HG03439 (cell line): ENCODE data around the gene OR10H4.
"Not testable (repeated sequence)": the region's sequence is repeated elsewhere in the genome, so short reads cannot be mapped to it uniquely, and the experiment has no call there.

Experiments
- ATAC-seq: cut with Tn5 transposase; IDR thresholded peaks from one replicate; pipeline ENCODE4 v1.9.1; 2021; ENCODE audit warnings: mild to moderate bottlenecking, moderate library complexity; ENCODE audit not compliant: unreplicated experiment

OR10H4 gene, protein sequence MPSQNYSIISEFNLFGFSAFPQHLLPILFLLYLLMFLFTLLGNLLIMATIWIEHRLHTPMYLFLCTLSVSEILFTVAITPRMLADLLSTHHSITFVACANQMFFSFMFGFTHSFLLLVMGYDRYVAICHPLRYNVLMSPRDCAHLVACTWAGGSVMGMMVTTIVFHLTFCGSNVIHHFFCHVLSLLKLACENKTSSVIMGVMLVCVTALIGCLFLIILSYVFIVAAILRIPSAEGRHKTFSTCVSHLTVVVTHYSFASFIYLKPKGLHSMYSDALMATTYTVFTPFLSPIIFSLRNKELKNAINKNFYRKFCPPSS

DNA sequence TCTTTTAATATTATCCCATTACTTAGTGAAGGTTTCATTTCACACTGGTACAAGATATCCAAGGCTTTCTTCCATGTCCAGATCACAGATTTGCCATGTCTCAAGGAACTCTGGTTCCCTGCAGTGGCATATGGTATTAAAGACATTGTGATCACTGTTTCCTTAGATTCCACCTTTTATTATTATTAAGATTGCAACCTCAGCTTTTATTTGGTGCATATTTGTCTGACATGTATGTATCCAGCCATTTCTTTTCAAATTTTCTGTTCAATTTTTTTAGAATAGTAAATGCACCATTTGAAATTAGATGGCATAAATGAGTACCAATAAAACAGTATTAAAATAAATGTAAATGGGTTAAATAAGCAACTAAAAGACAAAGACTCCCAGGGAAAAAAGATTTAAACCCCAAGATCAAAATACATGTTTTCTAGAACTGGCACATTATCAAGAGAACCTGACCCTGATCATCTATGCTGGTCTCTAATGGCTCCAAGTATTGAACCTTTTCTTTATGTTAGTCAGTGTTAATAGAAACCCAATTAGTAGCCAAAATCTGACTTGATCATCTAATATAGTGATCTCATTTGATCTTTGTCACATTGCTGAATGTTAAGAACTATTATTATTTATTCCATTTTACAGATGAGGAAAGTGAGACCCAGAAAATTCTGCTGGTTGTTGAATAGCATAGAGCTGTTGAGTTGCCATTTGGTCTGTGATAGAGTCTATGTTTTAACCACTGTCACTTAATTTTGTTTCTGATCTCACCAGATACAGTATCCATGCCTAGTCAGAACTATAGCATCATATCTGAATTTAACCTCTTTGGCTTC is at the start of gene OR10H4:
Gene OR10H4 (plus strand): TSS at position 786 of the 836 bp plus-strand sequence. CDS start 0 bp downstream, at position 786.
- ATAC-seq = no peak

DNA sequence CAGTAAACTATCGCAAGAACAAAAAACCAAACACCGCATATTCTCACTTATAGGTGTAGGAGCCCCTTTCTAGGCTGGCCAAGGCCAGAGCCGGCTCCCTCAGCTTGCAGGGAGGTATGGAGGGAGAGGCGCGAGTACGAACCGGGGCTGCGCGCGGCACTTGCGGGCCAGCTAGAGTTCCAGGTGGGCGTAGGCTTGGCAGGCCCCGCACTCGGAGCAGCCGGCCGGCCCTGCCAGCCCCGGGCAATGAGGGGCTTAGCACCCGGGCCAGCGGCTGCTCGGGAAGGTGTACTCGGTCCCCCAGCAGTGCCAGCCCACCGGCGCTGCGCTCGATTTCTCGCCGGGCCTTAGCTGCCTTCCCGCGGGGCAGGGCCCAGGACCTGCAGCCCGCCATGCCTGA is 49.2 kb upstream of the OR10H4 start:
- not testable (repeated sequence) for ATAC-seq

DNA sequence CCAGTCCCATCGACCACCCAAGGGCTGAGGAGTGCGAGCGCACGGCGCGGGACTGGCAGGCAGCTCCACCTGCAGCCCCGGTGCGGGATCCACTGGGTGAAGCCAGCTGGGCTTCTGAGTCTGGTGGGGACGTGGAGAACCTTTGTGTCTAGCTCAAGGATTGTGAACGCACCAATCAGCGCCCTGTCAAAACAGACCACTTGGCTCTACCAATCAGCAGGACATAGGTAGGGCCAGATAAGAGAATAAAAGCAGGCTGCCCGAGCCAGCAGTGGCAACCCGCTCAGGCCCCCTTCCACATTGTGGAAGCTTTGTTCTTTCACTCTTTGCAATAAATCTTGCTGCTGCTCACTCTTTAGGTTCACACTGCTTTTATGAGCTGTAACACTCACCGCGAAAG is 48.8 kb upstream of the OR10H4 start:
- ATAC-seq = not testable (repeated sequence)

DNA sequence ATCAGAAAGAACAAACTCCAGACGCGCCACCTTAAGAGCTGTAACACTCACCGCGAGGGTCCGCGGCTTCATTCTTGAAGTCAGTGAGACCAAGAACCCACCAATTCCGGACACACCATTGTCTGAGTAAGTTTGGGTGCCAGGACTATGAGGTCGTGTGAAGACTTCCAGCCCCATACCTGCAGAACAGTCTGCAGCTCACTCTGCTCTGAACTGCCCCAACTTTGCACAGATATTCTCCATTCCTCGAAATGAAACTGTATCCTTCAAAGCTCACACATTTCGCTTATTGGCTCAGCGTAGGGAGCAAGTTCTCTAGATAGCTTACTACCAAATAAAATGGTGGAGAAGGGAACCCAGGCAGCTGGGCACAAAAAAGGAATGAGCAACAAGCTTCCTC is 48.3 kb upstream of the OR10H4 start:
- ATAC-seq = no peak

DNA sequence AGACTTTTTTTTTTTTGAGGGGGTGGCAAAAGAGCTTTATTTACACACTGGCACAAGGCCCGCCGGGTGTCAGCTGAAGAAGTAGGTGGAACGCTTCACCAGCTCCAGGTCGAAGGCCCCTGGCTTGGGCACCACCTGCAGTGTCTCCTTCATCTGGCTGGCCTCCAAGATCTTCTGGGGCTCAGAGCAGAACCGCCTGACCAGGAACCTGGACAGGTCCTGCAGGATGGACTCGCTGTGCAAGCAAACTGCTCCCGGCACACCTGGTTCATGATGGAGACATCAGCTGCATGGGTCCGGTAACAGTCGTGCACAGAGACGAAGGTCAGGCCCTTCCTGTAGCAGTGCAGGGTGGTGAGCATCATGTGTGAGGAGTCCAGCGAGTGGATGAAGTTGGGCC is 46.6 kb upstream of the OR10H4 start:
- no peak for ATAC-seq

DNA sequence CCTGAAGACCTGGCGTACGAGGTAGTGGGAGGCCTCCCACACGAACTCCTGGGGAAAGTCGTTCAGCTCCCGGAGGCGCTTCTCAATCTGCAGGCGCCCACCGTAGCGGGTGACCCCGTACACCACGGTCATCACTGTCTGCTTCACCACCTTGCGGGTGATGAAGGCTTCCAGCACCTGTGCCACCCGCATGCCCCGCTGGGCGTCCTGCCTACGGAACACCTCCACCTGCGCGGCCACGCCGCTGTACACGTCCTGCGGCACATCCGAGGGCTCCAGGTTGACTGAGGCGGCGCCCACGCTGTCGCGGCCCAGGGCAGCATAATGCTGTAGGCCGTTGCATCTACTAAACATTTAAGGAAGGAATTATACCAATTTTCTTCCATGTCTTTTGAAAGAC is 45.9 kb upstream of the OR10H4 start:
- not testable (repeated sequence) for ATAC-seq

DNA sequence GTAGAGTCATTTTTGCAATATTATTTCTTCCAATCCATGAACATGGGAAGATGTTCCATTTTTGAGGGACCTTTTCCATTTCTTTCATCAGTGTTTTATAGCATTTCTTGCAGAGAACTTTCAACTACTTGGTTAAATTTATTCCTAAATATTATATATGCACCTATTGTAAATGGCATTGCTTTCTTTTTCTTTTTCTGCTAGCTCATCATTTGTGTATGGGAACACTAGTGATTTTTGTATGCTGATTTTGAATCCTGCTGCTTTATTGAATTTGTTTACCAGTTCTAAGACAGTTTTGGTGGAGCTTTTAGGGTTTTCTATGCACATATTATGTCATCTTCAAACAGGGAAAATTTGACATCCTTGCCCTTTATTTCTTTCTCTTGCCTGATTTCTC is 43.8 kb upstream of the OR10H4 start:
- ATAC-seq = no peak

DNA sequence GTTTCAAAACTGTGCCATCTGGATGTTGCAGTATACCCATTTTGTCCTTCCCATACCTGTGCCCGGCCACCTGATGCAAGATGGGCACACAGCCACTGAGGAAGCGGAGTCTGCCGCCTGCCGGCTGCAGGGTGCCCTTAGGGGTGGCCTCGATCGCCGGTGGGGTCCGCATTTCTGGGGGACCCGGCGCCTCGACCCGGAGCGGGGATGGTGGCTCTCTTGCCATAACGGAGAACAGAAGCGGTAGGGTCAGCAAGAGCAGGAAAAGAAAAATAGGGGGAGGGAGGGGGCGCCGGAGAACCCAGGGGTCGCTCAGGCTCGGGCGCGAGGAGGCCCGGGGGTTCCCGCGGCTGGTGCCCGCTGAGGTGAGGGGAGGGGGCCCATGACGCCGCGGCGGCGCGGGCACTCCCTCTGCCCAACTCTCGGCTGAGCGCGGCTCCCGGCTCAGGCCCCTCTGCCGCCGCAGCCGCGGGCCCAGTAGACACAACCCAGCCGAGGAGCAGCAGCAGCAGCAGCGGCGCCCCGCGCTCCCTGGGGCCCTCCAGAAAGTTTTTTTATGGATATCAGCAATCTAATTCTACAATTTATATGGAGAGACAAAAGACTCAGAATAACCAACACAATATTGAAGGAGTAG is 37.1 kb upstream of the OR10H4 start:
- no peak for ATAC-seq

DNA sequence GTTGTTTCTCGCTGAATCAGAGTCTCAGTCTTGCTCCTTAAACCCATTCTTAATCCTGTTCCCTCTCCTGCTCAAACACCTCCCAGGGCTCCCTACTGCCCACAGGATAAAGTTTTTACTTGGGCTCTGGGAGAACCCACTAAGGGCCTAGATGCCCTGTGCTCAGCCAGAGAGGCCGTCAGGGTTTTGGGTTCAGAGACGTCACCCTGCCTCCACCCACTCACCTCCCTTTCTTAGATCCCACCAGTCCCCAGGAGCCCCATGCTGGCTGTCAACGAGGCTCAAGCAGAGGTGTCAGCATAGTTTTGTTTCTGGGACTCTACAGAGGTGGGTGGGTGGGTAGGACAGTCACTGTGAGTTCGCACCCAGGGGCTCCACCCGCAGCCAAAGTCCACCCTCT is 35.4 kb upstream of the OR10H4 start:
- no peak for ATAC-seq

DNA sequence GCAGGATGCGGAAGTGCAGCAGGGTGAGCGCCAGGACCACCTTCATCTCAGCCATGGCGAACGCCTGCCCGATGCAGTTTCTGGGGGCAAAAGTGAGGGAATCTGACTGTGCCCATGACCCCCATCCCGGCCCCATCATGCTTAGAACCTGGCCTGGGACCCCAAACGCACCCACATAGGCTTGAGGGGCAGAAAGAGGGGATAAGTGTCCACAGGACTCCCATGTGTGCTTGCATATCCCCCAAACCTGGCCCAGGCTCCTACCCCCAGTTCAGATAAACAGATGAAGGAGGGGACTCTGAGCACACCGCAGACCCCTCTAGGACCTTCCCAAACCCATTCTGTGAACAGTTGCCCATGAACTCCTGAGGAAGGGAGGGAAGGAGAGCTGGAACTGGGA is 35.0 kb upstream of the OR10H4 start:
- ATAC-seq = no peak

DNA sequence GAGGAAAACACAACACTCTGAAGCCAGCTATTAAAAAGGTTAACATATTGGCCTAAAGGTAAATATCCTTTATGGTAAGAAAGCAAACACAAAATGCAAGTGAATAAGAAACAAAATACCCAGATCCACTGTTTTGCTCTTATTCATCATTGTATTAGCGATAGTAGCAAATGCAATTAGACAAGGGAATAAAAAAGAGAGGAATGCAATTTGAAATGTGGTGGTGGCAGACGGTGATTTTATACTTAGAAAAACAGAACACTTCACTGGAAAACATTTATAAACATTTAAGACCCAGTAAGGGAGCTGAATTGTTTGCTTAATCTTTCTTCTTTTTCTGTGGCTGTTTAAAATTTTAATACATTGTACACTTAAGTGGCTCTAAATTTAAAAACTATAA is 33.7 kb upstream of the OR10H4 start:
- ATAC-seq = no peak

DNA sequence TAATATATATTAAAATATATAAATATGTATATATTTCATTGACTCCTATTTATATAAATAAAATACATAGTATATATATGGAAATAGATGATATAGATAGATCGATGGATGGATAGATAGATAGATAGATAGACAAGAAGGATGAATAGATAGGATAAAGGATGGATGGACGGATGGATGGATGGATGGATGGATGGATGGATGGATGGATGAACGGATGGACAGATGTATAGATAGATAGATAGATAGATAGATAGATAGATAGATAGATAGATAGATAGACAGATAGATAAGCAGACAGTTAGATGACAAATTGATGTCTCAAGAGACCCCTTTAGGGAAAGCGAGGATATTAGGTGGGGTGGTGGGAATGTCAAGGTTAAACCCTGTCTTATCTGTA is 29.6 kb upstream of the OR10H4 start:
- ATAC-seq = no peak

DNA sequence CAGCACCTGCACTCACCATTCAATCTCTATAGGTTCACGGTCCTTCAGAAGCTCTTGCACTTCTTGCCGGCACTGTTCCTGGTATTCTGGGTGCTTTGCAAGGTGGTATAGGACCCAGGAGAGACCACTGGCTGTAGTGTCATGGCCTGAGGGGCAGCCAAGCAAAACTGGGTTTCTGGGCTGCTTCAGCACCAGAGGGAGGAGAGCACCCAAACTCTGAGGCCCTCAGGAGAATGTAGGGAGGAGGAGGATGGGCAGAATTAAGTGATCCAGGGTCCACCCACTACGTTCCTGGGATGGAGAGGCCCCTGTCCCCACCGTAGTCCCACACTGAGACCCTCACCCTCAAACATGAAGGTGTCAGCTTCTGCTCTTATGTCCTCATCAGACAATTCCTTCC is 26.8 kb upstream of the OR10H4 start:
- ATAC-seq = no peak

DNA sequence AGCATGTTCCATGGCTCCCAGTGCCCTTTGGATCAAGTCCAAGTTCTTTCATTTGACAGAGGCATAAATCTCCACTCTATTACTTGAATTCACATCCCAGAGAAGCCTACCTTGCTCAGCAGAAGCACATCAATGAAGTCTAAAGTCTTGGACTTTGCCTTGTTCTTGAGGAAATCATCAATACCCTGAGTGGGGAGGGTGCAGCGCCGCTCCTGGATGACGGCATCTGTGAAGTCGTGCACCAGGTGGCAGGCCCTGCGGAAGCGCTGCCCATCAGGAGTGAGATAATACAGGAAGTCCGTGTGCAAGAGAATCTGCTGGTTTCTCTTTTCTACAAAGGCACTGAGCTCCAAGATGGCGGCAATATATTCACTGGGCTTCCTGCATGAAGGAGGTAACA is 25.1 kb upstream of the OR10H4 start:
- no peak for ATAC-seq

DNA sequence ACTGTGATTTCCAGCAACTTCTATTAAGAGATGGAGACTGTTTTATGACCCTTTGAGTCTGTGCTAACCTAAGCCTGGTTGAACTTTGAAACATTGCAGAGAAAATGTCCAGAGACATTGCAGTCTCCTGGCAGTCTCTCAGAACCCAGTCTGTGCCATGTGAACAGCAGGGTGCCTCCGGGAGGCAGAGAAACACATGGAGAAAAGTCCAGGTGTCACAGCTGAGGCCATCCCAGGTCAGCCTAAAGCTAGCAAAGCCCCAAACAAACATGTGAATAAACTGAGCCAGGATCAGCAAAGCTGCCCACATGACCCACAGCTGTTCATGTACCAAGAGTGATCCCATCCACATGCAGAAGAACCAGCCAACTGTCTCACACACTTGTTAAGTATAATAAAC is 22.3 kb upstream of the OR10H4 start:
- ATAC-seq = no peak

DNA sequence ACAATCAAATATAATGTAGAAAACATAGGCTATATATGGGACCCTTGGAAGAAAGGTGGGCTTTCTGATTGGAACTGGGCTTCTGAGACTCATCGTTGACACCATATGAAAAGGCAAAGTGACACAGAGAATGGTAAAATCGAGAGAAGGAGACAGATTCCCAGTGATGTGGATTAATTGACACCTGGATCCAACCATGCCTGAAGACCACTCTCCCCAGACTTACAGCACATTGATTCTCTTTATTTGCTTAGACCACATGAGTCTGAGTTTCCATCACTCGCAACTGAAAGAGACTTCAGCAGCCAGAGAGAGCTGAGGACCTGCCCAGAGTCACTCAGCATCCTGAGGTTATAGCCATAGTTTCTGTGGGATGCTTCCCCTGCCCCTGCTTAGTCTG is 20.5 kb upstream of the OR10H4 start:
- ATAC-seq = no peak

DNA sequence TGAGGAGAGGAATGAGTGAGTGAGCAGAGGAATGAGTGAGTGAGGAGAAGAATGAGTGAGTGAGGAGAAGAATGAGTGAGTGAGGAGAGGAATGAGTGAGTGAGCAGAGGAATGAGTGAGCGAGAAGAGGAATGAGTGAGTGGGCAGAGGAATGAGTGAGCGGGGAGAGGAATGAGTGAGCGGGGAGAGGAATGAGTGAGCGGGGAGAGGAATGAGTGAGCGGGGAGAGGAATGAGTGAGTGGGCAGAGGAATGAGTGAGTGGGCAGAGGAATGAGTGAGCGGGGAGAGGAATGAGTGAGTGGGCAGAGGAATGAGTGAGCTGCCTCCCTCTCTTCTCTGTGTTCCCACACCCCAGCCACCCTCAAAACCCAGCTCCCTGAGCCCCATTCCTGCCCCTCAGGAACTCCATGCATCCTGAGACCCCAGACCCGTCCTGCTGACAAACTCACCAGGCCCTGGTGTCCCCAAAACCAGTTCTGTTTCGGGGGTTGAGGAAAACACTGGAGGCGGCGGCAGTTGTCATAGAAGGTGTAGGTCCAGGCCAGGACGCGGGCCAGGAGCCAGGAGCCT is 15.0 kb upstream of the OR10H4 start:
- ATAC-seq = not testable (repeated sequence)

DNA sequence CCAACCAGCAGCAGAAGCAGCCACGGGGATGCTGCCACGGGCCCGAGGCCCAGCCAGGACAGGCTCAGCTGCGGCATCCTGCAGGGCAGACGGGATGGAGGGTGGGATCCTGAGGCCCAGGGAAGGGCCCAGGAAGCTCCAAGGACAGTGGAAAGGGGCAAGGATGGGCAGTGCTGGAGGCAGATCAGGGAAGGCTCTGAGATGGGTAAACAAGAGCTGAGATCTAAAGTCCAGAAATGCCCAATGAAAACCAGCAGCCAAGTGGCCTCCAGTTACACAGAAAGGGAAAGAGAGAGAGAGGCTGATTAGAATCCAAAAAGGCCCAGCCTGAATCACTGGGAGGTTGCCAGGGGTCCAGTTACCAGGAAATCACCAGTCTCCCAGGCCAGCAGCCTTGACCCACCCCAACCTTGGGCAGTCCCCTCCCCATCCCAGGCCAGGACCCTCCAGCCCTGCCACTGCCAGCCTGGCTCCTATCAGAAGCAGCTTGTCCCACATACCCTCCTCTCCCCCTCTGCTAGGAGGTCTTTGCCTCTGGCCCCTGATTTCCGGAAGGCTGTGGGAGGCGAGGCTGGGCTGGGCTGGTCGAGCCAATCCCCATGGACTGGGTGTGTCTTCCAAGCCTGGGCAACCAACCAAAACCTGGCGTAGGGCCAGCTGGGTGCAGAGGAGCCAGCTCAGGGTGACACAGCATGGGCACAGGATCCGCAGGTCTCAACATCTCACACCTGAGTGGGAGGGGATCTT is 14.3 kb upstream of the OR10H4 start, which contains the start of gene CYP4F11:
Gene CYP4F11 (minus strand): TSS at position 198 of the 747 bp plus-strand sequence. CDS start 121 bp downstream, at position 77.
- ATAC-seq = no peak

DNA sequence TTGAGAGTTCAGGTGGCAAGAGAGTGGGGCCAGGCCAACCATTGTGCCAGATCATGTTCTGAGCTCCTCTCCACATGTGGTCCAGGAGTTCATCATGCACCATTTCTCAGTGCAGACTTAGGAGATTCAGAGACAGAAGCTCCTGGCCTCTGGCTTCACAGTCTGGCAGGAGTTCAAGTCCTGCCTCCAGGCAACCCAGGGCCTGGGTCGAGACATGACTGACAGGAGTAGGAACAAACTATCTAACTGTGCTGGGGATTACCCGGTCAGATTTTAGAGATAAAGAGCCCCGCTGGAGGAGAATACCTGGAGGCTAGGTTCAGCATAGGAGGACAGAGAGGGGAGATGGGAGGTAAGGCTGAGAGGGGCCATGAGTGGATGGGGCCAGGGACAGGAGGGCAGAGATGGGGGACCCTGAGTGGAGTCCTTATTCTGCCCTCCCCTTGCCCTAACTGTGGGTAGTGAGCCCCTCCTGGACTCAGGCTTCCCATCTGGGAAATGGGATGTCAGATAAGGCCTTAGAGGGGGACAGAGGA is 13.6 kb upstream of the OR10H4 start:
- ATAC-seq = no peak

DNA sequence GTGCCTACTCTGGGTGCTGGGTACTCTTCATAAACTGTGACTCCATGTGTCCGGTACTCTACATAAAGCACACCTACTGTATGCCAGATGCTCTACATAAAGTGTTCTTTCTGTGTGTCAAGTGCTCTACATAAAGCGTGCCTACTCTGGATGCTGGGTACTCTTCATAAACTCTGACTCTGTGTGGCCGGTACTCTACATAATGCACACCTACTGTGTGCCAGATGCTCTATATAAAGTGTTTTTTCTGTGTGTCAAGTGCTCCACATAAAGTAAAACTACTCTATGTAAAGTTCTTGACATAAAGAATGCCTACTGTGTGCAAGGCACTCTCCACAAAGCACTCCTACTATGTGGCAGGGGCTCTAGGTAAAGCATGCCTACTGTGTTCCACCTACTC is 12.6 kb upstream of the OR10H4 start:
- ATAC-seq = no peak
